ENCODE data around the gene TGM2. TPM values are rescaled to one million over a fixed set of nuclear protein-coding genes. Genes with fewer than 3 reads are reported as not detected.

Gene TGM2
- total and polyA plus RNA-seq, 9 of the 15 experiments (the other 6 are each of a cell fraction or from before 2014, with no cell fraction given), result 5.5 to 78.5 (median 37.6) TPM

DNA sequence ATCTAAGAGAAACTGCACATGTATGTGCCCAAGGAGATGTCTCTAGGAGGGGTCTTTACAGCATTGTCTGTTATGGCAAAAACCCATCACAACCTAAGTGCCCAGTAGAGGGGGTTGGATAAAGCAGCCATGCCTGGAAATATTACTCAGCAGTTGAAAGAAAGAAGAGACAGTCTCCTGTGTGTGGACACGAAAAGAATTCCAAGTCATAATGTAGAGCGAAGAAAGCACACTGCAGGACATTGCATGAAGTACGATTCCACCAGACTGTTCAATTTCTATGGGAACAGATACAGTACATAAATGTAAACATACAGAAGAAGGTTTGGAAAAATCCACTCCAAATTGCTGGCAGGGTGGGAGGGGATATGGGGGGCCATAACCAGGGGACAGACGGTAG is 7.3 kb upstream of the TGM2 start:
- no peak for TF ChIP-seq EGR1 (conservative IDR thresholded peaks at IDR 0.05)
- TF ChIP-seq RBM34 (IDR thresholded peaks at IDR 0.05; ENCODE audit: borderline replicate concordance, insufficient read depth, low read length), result no peak
- no peak for TF ChIP-seq MYNN (IDR thresholded peaks at IDR 0.05)
- no peak for TF ChIP-seq MYNN (CRISPR knock-in tag; IDR thresholded peaks at IDR 0.05)
- TF ChIP-seq MAFF (IDR thresholded peaks at IDR 0.05; ENCODE audit: low read length), result no peak
- TF ChIP-seq, protein P1, sequence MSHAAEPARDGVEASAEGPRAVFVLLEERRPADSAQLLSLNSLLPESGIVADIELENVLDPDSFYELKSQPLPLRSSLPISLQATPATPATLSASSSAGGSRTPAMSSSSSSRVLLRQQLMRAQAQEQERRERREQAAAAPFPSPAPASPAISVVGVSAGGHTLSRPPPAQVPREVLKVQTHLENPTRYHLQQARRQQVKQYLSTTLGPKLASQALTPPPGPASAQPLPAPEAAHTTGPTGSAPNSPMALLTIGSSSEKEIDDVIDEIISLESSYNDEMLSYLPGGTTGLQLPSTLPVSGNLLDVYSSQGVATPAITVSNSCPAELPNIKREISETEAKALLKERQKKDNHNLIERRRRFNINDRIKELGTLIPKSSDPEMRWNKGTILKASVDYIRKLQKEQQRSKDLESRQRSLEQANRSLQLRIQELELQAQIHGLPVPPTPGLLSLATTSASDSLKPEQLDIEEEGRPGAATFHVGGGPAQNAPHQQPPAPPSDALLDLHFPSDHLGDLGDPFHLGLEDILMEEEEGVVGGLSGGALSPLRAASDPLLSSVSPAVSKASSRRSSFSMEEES (CRISPR knock-in tag; IDR thresholded peaks at IDR 0.05), result no peak
- no peak for TF ChIP-seq ZNF174 (CRISPR knock-in tag; IDR thresholded peaks at IDR 0.05)
- no peak for TF ChIP-seq NCOA2 (IDR thresholded peaks at IDR 0.05; ENCODE audit: partially characterized antibody in 2 of 2)
- no peak for TF ChIP-seq PTTG1 (tag; IDR thresholded peaks at IDR 0.05; ENCODE audit: low read depth)
- TF ChIP-seq ZC3H4 (CRISPR knock-in tag; IDR thresholded peaks at IDR 0.05; ENCODE audit: borderline replicate concordance), result no peak
- TF ChIP-seq YY1 (IDR thresholded peaks at IDR 0.05; ENCODE audit: borderline replicate concordance in 1 of 3, control insufficient read depth in 1 of 3, extremely low read depth in 1 of 3, insufficient read depth in 3 of 3, insufficient read length in 1 of 3, insufficient replicate concordance in 2 of 3, low read depth in 1 of 3, low read length in 2 of 3), result peak in 1 of 3 experiments; percentile 10
- TF ChIP-seq ZZZ3 (IDR thresholded peaks at IDR 0.05), result no peak
- TF ChIP-seq TSC22D4 (tag; IDR thresholded peaks at IDR 0.05), result no peak
- no peak for TF ChIP-seq MEF2A (IDR thresholded peaks at IDR 0.05; ENCODE audit: control insufficient read depth, low read depth, low read length)
- TF ChIP-seq, protein P2, sequence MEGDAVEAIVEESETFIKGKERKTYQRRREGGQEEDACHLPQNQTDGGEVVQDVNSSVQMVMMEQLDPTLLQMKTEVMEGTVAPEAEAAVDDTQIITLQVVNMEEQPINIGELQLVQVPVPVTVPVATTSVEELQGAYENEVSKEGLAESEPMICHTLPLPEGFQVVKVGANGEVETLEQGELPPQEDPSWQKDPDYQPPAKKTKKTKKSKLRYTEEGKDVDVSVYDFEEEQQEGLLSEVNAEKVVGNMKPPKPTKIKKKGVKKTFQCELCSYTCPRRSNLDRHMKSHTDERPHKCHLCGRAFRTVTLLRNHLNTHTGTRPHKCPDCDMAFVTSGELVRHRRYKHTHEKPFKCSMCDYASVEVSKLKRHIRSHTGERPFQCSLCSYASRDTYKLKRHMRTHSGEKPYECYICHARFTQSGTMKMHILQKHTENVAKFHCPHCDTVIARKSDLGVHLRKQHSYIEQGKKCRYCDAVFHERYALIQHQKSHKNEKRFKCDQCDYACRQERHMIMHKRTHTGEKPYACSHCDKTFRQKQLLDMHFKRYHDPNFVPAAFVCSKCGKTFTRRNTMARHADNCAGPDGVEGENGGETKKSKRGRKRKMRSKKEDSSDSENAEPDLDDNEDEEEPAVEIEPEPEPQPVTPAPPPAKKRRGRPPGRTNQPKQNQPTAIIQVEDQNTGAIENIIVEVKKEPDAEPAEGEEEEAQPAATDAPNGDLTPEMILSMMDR (IDR thresholded peaks at IDR 0.05 in 2 of 3, conservative IDR thresholded peaks at IDR 0.05 in 1 of 3; ENCODE audit: insufficient read depth in 2 of 3, low read depth in 1 of 3, low read length in 3 of 3), result peak in 2 of 3 experiments; percentile 15 to 19; a peak in 3 of 6 replicates
- TF ChIP-seq CHD2 (IDR thresholded peaks at IDR 0.05; ENCODE audit: low read depth, low read length), result no peak
- H3K27ac ChIP-seq (ENCODE audit: extremely low read depth, low read depth, low read length), result no peak overlapping the region
- no peaks in the 10 kb centered on the region for H3K79me2 ChIP-seq (ENCODE audit: control insufficient read depth, insufficient read depth, low read length)
- DNase-seq (ENCODE audit: extremely low read depth in 1 of 4, low spot score in 3 of 4) (peak in 1 of 4 experiments; percentile 14), FAIRE-seq (peak; percentile 73), ATAC-seq (peak; percentile 19; the same call in 1 of the 3 replicates)
- no peak overlapping the region for H3K4me2 ChIP-seq (ENCODE audit: insufficient read depth, low read length)
- BruUV-seq (replicated peaks), result no TSS peak
- H3K9me3 ChIP-seq (replicated peaks; ENCODE audit: control insufficient read depth, insufficient read depth, low read depth, low read length), result no peaks in the 10 kb centered on the region
- no peak overlapping the region for H3K9ac ChIP-seq (ENCODE audit: insufficient read depth in 1 of 2, low read depth in 2 of 2, low read length in 2 of 2)
- no peak overlapping the region for H2AFZ ChIP-seq (ENCODE audit: low read depth, low read length)
- no peaks in the 10 kb centered on the region for H4K20me1 ChIP-seq (replicated peaks; ENCODE audit: control insufficient read depth, insufficient read depth, low read length)
- no peak overlapping the region for H3K4me3 ChIP-seq
- in situ Hi-C loops (cut with MboI), result no loop called here
- H3K36me3 ChIP-seq (ENCODE audit: control insufficient read depth, insufficient read depth, low read length), result no peaks in the 10 kb centered on the region
- H3K27me3 ChIP-seq (ENCODE audit: control insufficient read depth in 2 of 2, insufficient read depth in 2 of 2, low read length in 2 of 2), result peaks cover 5 to 7% of the 10 kb centered on the region in 2 experiments; a peak in 3 of 5 replicates
- CTCF ChIA-PET (ENCODE audit: low intra/inter-chr PET ratio), result interaction anchor here (0.9 kb wide), 1 partner anchor 49 kb away, joined by 3 read pairs; no protein-coding TSS in a partner anchor
- 16% methylated on average over 4 of the region's 4 CpGs for WGBS (ENCODE audit: insufficient coverage, low coverage, missing lambda C conversion rate)
- intact Hi-C loops (cut with micrococcal nuclease), result loop anchor here (2.0 kb wide), 1 partner anchor 48 kb away; no protein-coding TSS in a partner anchor
- H3K4me1 ChIP-seq (replicated peaks in 1 of 2; ENCODE audit: control insufficient read depth in 2 of 2, insufficient read depth in 2 of 2, low read length in 2 of 2), result peaks cover 9 to 12% of the 10 kb centered on the region in 2 experiments; a peak in 2 of 5 replicates
- POLR2A ChIA-PET, result interaction anchor here (0.6 kb wide), 1 partner anchor 29 kb away, joined by 3 read pairs; no protein-coding TSS in a partner anchor
- no peaks in the 10 kb centered on the region for H3K9me1 ChIP-seq (ENCODE audit: control insufficient read depth, insufficient read depth, low read length)
